OCI-LY3 (cell line): ENCODE data around the gene MMADHC.
A peak's percentile ranks its signal among the peaks of the same experiment; 100 is the strongest.

ENCODE experiments used
- H2AFZ ChIP-seq: fragments of 200-600, 300-600 bp; shearing (Covaris generic); 2 replicates; pipeline ENCODE4 v1.6.0; 2014; ENCODE audit warnings: antibody characterized with exemption, low read depth, low read length
- H3K27ac ChIP-seq: fragments of 200-600, 300-600 bp; sonication (generic); 2 replicates; pipeline ENCODE4 v1.5.1; 2014; ENCODE audit warnings: mild to moderate bottlenecking, low read length, moderate library complexity, mixed read lengths
- H3K27me3 ChIP-seq: fragments of 200-600, 300-600 bp; sonication (generic); 2 replicates; pipeline ENCODE4 v1.6.1; 2014; ENCODE audit warnings: low read depth, low read length, mixed read lengths
- H3K36me3 ChIP-seq: fragments of 200-600, 300-600 bp; sonication (generic); replicated peaks from 2 replicates; pipeline ENCODE3; 2014; ENCODE audit warnings: low read depth, low read length, mixed read lengths
- H3K4me1 ChIP-seq: fragments of 300-600, 200-600 bp; sonication (generic); 2 replicates; pipeline ENCODE4 v1.6.1; 2014; ENCODE audit warnings: low read length, mixed read lengths
- H3K4me2 ChIP-seq: fragments of 200-600, 300-600 bp; sonication (generic); 2 replicates; pipeline ENCODE4 v1.6.1; 2014; ENCODE audit warnings: low read length, mixed read lengths
- H3K4me3 ChIP-seq: fragments of 300-600, 200-600 bp; sonication (generic); 2 replicates; pipeline ENCODE4 v1.5.1; 2014; ENCODE audit warnings: antibody characterized with exemption, mild to moderate bottlenecking, low read length, moderate library complexity
- H3K79me2 ChIP-seq: fragments of 300-600, 200-600 bp; shearing (Covaris generic); 2 replicates; pipeline ENCODE4 v1.6.1; 2014; ENCODE audit warnings: mild to moderate bottlenecking, low read length, mixed read lengths
- H3K9ac ChIP-seq: fragments of 300-600, 200-600 bp; shearing (Covaris generic); 2 replicates; pipeline ENCODE4 v1.6.0; 2014; ENCODE audit warnings: mild to moderate bottlenecking, low read length, moderate library complexity
- H3K9me3 ChIP-seq: fragments of 200-600, 300-600 bp; shearing (Covaris generic); 2 replicates; pipeline ENCODE4 v1.6.1; 2014; ENCODE audit warnings: low read length, mixed read lengths; ENCODE audit not compliant: insufficient read depth
- H4K20me1 ChIP-seq: fragments of 200-600, 300-600 bp; sonication (generic); 2 replicates; pipeline ENCODE4 v1.6.1; 2016; ENCODE audit warnings: low read length, mixed read lengths; ENCODE audit not compliant: insufficient read depth
- EZH2phosphoT487 ChIP-seq: fragments of 200-600 bp; shearing (Covaris generic); IDR thresholded peaks from 2 replicates; pipeline ENCODE4 v1.6.1; 2018; ENCODE audit warnings: antibody characterized with exemption, mixed run types, low read depth
- TF ChIP-seq, protein P1 (sequence below): fragments of 200-600, 300-600 bp; sonication (generic); IDR thresholded peaks from 2 replicates; pipeline ENCODE4 v1.5.1; 2014; ENCODE audit warnings: antibody characterized with exemption, low read length, low read depth

MMADHC gene

DNA sequence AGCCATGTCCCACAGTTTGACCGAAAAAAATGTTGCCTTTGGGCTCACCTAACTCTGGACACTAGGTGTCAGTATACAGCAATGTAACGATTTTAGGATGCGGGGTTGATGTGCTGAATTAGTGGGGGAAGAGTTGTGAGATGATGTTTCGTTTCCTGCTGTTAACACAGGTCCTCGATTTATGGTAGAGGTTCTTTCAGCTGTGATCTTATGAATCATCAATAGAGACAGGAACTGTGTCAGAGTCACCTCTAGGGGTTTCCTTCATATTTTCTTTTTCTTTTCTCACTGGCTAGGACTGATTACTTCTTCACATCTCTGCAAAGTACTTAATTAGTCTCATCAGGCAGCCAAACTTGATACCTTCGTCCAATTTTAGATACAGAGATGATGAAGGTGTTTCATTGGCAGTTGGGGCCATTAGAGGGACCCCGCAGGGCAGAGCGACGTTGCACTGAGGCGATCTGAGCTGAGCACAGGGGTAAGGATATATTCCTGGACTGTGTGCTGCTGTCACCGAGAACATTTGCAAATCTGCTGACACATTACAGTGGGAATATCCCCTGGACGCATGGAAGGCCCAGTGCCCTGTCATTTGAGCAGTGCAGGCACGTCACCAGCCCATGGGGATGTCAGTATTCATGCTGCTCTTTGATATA is 10.2 kb upstream of the MMADHC start:
- Histone ChIP-seq H3K4me3 (peak overlapping the region; percentile 65), H3K4me2 (peak overlapping the region; percentile 69), H3K4me1 (peaks cover 11% of the 10 kb centered on the region), H4K20me1 (no peaks in the 10 kb centered on the region), H3K36me3 (peaks cover 3% of the 10 kb centered on the region), H3K27ac (no peak overlapping the region), H3K27me3 (no peaks in the 10 kb centered on the region), H3K79me2 (no peaks in the 10 kb centered on the region), H3K9me3 (peaks cover 13% of the 10 kb centered on the region; the same call in 1 of the 2 replicates), H3K9ac (peak overlapping the region; percentile 37), H2AFZ (peak overlapping the region; percentile 76)
- TF ChIP-seq EZH2phosphoT487: no peak
- TF ChIP-seq, protein P1, sequence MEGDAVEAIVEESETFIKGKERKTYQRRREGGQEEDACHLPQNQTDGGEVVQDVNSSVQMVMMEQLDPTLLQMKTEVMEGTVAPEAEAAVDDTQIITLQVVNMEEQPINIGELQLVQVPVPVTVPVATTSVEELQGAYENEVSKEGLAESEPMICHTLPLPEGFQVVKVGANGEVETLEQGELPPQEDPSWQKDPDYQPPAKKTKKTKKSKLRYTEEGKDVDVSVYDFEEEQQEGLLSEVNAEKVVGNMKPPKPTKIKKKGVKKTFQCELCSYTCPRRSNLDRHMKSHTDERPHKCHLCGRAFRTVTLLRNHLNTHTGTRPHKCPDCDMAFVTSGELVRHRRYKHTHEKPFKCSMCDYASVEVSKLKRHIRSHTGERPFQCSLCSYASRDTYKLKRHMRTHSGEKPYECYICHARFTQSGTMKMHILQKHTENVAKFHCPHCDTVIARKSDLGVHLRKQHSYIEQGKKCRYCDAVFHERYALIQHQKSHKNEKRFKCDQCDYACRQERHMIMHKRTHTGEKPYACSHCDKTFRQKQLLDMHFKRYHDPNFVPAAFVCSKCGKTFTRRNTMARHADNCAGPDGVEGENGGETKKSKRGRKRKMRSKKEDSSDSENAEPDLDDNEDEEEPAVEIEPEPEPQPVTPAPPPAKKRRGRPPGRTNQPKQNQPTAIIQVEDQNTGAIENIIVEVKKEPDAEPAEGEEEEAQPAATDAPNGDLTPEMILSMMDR: peak; percentile 83

DNA sequence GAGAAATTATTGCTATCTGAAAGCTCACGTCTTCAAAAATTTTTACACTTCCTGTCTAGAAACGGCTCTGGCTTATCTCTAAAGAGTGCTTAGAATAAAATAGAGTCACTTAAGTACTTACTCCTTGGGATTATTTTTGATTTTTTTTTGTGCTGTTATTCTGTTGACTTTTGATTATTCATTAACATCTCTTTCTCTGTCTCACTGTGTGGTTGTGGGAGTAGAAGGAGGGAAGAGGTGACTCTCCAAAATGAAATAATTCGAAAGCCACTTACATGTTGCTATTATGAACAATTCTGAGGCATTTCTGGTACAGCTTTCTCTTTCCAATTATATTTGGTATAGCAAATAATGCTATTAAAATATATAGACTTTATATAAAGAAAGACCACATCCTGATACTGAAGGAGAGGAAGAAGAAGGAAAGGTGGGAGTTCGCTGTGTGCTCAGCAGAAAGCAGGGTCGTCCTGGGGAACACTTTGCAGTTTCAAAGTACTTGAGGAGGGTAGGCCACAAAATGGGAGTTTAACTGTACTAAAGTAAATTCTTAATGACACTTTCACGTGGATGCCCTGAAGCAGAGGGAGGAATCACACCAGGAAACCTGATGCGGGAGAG is 9.6 kb upstream of the MMADHC start:
- Histone ChIP-seq H4K20me1 (no peaks in the 10 kb centered on the region), H3K27me3 (no peaks in the 10 kb centered on the region), H3K4me2 (peak overlapping the region; percentile 69), H3K36me3 (peaks cover 3% of the 10 kb centered on the region), H3K27ac (no peak overlapping the region), H3K9ac (peak overlapping the region; percentile 37), H3K4me3 (peak overlapping the region; percentile 65), H2AFZ (peak overlapping the region; percentile 76), H3K79me2 (no peaks in the 10 kb centered on the region), H3K9me3 (peaks cover 13% of the 10 kb centered on the region; the same call in 1 of the 2 replicates), H3K4me1 (peaks cover 11% of the 10 kb centered on the region)
- no peak for TF ChIP-seq EZH2phosphoT487
- TF ChIP-seq, protein P1: no peak

DNA sequence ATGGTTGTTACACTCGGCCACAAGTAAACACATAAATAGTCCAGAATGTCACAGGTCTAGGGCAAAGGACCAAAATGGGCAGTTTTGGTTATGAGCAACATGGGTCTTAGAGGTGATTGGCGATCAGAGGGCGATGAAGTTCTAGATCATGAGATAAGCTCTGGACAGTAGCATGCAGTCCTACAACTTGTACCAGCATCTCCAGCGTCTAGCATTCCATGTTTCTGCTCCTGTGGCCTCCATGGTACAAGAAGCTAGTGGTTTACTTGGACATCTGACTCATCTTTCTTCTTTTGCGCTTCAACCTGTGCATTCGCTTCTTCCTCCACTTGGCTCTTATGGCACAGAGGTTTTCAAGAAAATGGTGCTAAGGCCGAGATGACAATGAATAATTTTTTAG is 8.9 kb upstream of the MMADHC start:
- H3K27me3 ChIP-seq: no peaks in the 10 kb centered on the region
- no peaks in the 10 kb centered on the region for H3K79me2 ChIP-seq
- peaks cover 11% of the 10 kb centered on the region for H3K4me1 ChIP-seq
- peaks cover 7% of the 10 kb centered on the region; the same call in 1 of the 2 replicates for H3K9me3 ChIP-seq
- peak overlapping the region; percentile 69; the same call in 1 of the 2 replicates for H3K4me2 ChIP-seq
- H4K20me1 ChIP-seq: no peaks in the 10 kb centered on the region
- H3K9ac ChIP-seq: no peak overlapping the region
- no peak overlapping the region for H3K27ac ChIP-seq
- no peak overlapping the region for H2AFZ ChIP-seq
- peaks cover 3% of the 10 kb centered on the region for H3K36me3 ChIP-seq
- TF ChIP-seq EZH2phosphoT487: no peak
- TF ChIP-seq, protein P1: no peak
- no peak overlapping the region for H3K4me3 ChIP-seq

- Histone ChIP-seq H3K9ac (no peak overlapping the region), H3K27me3 (no peaks in the 10 kb centered on the region), H3K9me3 (no peaks in the 10 kb centered on the region), H3K4me2 (no peak overlapping the region), H3K36me3 (no peaks in the 10 kb centered on the region), H3K4me1 (peaks cover 11% of the 10 kb centered on the region), H3K27ac (no peak overlapping the region), H4K20me1 (no peaks in the 10 kb centered on the region), H3K4me3 (no peak overlapping the region), H2AFZ (no peak overlapping the region), H3K79me2 (no peaks in the 10 kb centered on the region)
- TF ChIP-seq EZH2phosphoT487: no peak
- TF ChIP-seq, protein P1: peak; percentile 51
Measured at GRCh38 chr2:149595056-149595963, 7.7 kb upstream of the MMADHC start.
